ENCODE data around the gene SPIRE1.
A peak's percentile ranks its signal among the peaks of the same experiment; 100 is the strongest.
"Not testable (repeated sequence)": the region's sequence is repeated elsewhere in the genome, so short reads cannot be mapped to it uniquely, and the experiment has no call there.

Gene SPIRE1

GRCh38 chr18:12551943-12552878 is 105.7 kb downstream of the SPIRE1 start:
- DNase-seq = peak; percentile 51 to 84

GRCh38 chr18:12551466-12551865 is 106.4 kb downstream of the SPIRE1 start:
- DNase-seq = peak; percentile 23 to 25

- DNase-seq = no peak
Observed at GRCh38 chr18:12543697-12544096, 114.2 kb downstream of the SPIRE1 start.

- no peak for DNase-seq
Observed at GRCh38 chr18:12540751-12541150, 117.2 kb downstream of the SPIRE1 start.

GRCh38 chr18:12539158-12539557 is 118.7 kb downstream of the SPIRE1 start:
- not testable (repeated sequence) for DNase-seq

- no peak for DNase-seq
Observed at GRCh38 chr18:12534820-12535219, 123.1 kb downstream of the SPIRE1 start.

GRCh38 chr18:12532661-12533060 is 125.2 kb downstream of the SPIRE1 start:
- no peak for DNase-seq

GRCh38 chr18:12531749-12532148 is 126.2 kb downstream of the SPIRE1 start:
- no peak for DNase-seq

- DNase-seq = peak; percentile 91 to 96
Observed at GRCh38 chr18:12520442-12520992, 137.4 kb downstream of the SPIRE1 start.

- peak in 1 of 2 experiments; percentile 9 for DNase-seq
Observed at GRCh38 chr18:12518832-12519531, 138.9 kb downstream of the SPIRE1 start.

GRCh38 chr18:12518326-12518725 is 139.6 kb downstream of the SPIRE1 start:
- DNase-seq = peak in 1 of 2 experiments; percentile 51

GRCh38 chr18:12517142-12517825 is 140.6 kb downstream of the SPIRE1 start:
- peak; percentile 39 to 77 for DNase-seq

GRCh38 chr18:12516049-12516630 is 141.8 kb downstream of the SPIRE1 start:
- peak; percentile 41 to 83 for DNase-seq

- DNase-seq = no peak
Observed at GRCh38 chr18:12515550-12515949, 142.4 kb downstream of the SPIRE1 start.

GRCh38 chr18:12507007-12507406 is 150.9 kb downstream of the SPIRE1 start:
- no peak for DNase-seq

GRCh38 chr18:12500986-12501385 is 156.9 kb downstream of the SPIRE1 start:
- DNase-seq = no peak

GRCh38 chr18:12497839-12498238 is 160.1 kb downstream of the SPIRE1 start:
- no peak for DNase-seq

GRCh38 chr18:12497296-12497695 is 160.6 kb downstream of the SPIRE1 start:
- DNase-seq = no peak

- no peak for DNase-seq
Observed at GRCh38 chr18:12492907-12493306, 165.0 kb downstream of the SPIRE1 start.

GRCh38 chr18:12491611-12492435 is 166.1 kb downstream of the SPIRE1 start:
- DNase-seq = no peak

- DNase-seq = no peak
Observed at GRCh38 chr18:12485479-12486105, 172.3 kb downstream of the SPIRE1 start.
